SK-N-SH treated with all-trans-retinoic acid at 6 μM for 48 hours (cell line): ENCODE measurements around the gene ZNF384.

Experiments used
- ATAC-seq: fragments of 200-7000 bp; cut with Tn5 transposase; 3 replicates; pipeline ENCODE4 v1.9.1; 2020; ENCODE audit warnings: mild to moderate bottlenecking, moderate library complexity
- ARNTL ChIP-seq: fragments of 450-650 bp; formaldehyde crosslinking; IDR thresholded peaks from 2 replicates; pipeline ENCODE4 v1.5.0; 2020; ENCODE audit warnings: low read depth, mild to moderate bottlenecking, moderate library complexity, borderline replicate concordance
- ESRRG ChIP-seq: fragments of 250-450 bp; sonication (Bioruptor Pico); IDR thresholded peaks from 2 replicates; pipeline ENCODE4 v1.6.1; 2021; ENCODE audit warnings: mild to moderate bottlenecking
- ISL1 ChIP-seq: fragments of 250-450 bp; sonication (Bioruptor Pico); IDR thresholded peaks from 2 replicates; pipeline ENCODE4 v2.1.2; 2022; ENCODE audit warnings: mild to moderate bottlenecking, moderate library complexity
- OSR1 ChIP-seq: fragments of 250-450 bp; sonication (Bioruptor Pico); IDR thresholded peaks from 2 replicates; pipeline ENCODE4 v1.8.0; 2022; ENCODE audit warnings: moderate library complexity, mild to moderate bottlenecking, inconsistent platforms
- PPARA ChIP-seq: fragments of 250-450 bp; sonication (Bioruptor Pico); IDR thresholded peaks from 2 replicates; pipeline ENCODE4 v1.5.0; 2020; ENCODE audit warnings: mild to moderate bottlenecking, borderline replicate concordance
- SNAI2 ChIP-seq: fragments of 250-450 bp; sonication (Bioruptor Pico); IDR thresholded peaks from 2 replicates; pipeline ENCODE4 v1.5.0; 2020; ENCODE audit warnings: mild to moderate bottlenecking, moderate library complexity
- TOX ChIP-seq: fragments of 250-450 bp; sonication (Bioruptor Pico); IDR thresholded peaks from 2 replicates; pipeline ENCODE4 v1.8.0; 2021; ENCODE audit warnings: mild to moderate bottlenecking, moderate library complexity, borderline replicate concordance
- ZC3H10 ChIP-seq: fragments of 250-450 bp; sonication (Bioruptor Pico); IDR thresholded peaks from 2 replicates; pipeline ENCODE4 v1.5.1; 2021; ENCODE audit warnings: mild to moderate bottlenecking, moderate library complexity
- ZFP30 ChIP-seq: fragments of 450-650 bp; formaldehyde crosslinking; IDR thresholded peaks from 2 replicates; pipeline ENCODE4 v1.5.0; 2022; ENCODE audit warnings: mild to moderate bottlenecking, moderate library complexity
- ZNF70 ChIP-seq: fragments of 450-650 bp; formaldehyde crosslinking; IDR thresholded peaks from 2 replicates; pipeline ENCODE4 v1.5.0; 2020; ENCODE audit warnings: mild to moderate bottlenecking, moderate library complexity
- TF ChIP-seq, protein P1 (sequence below): fragments of 250-450 bp; sonication (Bioruptor Pico); IDR thresholded peaks from 2 replicates; pipeline ENCODE4 v1.8.0; 2021; ENCODE audit warnings: low read depth, mild to moderate bottlenecking, moderate library complexity, borderline replicate concordance
- TF ChIP-seq, protein P2 (sequence below): fragments of 250-450 bp; sonication (Bioruptor Pico); IDR thresholded peaks from 2 replicates; pipeline ENCODE4 v1.5.0; 2020; ENCODE audit warnings: mild to moderate bottlenecking, moderate library complexity
- TF ChIP-seq, protein P3 (sequence below): fragments of 250-450 bp; sonication (Bioruptor Pico); IDR thresholded peaks from 2 replicates; pipeline ENCODE4 v1.8.0; 2020; ENCODE audit warnings: mild to moderate bottlenecking, moderate library complexity, borderline replicate concordance

ZNF384 gene

GRCh38 chr12:6653987-6654386 lies 35.2 kb downstream of the ZNF384 start:
- no peak for ATAC-seq
- TF ChIP-seq ARNTL (CRISPR knock-in tag) (no peak), SNAI2 (CRISPR knock-in tag) (no peak), ISL1 (CRISPR knock-in tag) (no peak), ZC3H10 (CRISPR knock-in tag) (no peak), ESRRG (CRISPR knock-in tag) (no peak), TOX (CRISPR knock-in tag) (no peak)
- TF ChIP-seq, protein P1, sequence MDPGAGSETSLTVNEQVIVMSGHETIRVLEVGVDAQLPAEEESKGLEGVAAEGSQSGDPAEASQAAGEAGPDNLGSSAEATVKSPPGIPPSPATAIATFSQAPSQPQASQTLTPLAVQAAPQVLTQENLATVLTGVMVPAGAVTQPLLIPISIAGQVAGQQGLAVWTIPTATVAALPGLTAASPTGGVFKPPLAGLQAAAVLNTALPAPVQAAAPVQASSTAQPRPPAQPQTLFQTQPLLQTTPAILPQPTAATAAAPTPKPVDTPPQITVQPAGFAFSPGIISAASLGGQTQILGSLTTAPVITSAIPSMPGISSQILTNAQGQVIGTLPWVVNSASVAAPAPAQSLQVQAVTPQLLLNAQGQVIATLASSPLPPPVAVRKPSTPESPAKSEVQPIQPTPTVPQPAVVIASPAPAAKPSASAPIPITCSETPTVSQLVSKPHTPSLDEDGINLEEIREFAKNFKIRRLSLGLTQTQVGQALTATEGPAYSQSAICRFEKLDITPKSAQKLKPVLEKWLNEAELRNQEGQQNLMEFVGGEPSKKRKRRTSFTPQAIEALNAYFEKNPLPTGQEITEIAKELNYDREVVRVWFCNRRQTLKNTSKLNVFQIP (CRISPR knock-in tag) = no peak
- TF ChIP-seq, protein P2, sequence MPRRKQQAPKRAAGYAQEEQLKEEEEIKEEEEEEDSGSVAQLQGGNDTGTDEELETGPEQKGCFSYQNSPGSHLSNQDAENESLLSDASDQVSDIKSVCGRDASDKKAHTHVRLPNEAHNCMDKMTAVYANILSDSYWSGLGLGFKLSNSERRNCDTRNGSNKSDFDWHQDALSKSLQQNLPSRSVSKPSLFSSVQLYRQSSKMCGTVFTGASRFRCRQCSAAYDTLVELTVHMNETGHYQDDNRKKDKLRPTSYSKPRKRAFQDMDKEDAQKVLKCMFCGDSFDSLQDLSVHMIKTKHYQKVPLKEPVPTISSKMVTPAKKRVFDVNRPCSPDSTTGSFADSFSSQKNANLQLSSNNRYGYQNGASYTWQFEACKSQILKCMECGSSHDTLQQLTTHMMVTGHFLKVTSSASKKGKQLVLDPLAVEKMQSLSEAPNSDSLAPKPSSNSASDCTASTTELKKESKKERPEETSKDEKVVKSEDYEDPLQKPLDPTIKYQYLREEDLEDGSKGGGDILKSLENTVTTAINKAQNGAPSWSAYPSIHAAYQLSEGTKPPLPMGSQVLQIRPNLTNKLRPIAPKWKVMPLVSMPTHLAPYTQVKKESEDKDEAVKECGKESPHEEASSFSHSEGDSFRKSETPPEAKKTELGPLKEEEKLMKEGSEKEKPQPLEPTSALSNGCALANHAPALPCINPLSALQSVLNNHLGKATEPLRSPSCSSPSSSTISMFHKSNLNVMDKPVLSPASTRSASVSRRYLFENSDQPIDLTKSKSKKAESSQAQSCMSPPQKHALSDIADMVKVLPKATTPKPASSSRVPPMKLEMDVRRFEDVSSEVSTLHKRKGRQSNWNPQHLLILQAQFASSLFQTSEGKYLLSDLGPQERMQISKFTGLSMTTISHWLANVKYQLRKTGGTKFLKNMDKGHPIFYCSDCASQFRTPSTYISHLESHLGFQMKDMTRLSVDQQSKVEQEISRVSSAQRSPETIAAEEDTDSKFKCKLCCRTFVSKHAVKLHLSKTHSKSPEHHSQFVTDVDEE = no peak

DNA sequence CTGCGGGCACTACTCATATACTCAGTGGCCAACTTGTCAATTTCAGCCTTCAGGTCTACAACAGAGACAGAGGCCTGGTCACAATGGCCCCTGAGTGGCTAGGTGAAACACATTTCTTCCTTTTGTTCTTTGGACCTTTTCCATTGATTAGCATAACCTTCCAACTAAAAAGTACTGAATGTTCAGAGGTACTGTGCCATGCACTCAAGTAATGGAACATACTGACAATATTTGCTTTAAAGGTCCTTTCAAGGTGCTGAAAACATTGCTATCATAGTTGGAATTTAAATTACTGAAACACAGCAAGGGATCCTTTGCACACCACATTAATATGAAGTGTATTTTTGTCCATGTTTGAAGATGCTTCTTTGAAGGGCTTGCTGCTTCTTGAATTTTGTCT lies 35.8 kb downstream of the ZNF384 start:
- ATAC-seq = no peak; the same call in 2 of the 3 replicates
- TF ChIP-seq ESRRG (CRISPR knock-in tag) (no peak), ZFP30 (CRISPR knock-in tag) (no peak), PPARA (CRISPR knock-in tag) (no peak)
- TF ChIP-seq, protein P3, sequence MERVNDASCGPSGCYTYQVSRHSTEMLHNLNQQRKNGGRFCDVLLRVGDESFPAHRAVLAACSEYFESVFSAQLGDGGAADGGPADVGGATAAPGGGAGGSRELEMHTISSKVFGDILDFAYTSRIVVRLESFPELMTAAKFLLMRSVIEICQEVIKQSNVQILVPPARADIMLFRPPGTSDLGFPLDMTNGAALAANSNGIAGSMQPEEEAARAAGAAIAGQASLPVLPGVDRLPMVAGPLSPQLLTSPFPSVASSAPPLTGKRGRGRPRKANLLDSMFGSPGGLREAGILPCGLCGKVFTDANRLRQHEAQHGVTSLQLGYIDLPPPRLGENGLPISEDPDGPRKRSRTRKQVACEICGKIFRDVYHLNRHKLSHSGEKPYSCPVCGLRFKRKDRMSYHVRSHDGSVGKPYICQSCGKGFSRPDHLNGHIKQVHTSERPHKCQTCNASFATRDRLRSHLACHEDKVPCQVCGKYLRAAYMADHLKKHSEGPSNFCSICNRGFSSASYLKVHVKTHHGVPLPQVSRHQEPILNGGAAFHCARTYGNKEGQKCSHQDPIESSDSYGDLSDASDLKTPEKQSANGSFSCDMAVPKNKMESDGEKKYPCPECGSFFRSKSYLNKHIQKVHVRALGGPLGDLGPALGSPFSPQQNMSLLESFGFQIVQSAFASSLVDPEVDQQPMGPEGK (CRISPR knock-in tag) = no peak
- TF ChIP-seq, protein P1 (CRISPR knock-in tag) = no peak
- TF ChIP-seq, all 23 proteins: peak for 0

DNA sequence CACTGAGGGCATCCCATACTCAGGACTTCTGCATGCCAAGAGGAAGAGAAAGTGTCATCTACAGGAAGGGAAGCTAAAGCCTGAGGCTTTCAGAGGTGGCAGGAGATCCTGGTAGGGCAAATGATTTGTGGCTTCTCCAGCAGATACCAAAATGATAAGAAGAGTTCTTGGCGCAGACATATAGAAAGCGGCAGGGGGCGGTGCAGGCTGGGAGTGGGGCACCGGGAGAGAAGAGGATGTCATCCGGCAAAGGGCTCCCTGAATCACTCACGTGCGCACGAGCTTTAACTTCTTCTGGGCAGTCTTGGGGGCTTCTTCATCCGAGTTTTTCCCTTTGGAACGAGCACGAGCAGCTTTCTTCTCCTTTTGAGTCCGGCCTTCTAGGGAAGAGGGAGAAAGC lies 36.8 kb downstream of the ZNF384 start:
- ATAC-seq = no peak

More for the DNA sequence above, 36.8 kb downstream of the ZNF384 start:
- TF ChIP-seq, protein P1 (CRISPR knock-in tag) = no peak
- TF ChIP-seq, protein P2 = no peak
- TF ChIP-seq ZNF70 (CRISPR knock-in tag) = no peak
- no peak for TF ChIP-seq ZC3H10 (CRISPR knock-in tag)
- no peak for TF ChIP-seq PPARA (CRISPR knock-in tag)
- TF ChIP-seq OSR1 (CRISPR knock-in tag) = no peak
